HK-2 (cell line): ENCODE data around the gene CBR1.

Source experiments
- DNase-seq: peaks from one replicate; pipeline ENCODE4 v3.0.0-alpha.2; 2018; ENCODE audit not compliant: unreplicated experiment

CBR1 gene

GRCh38 chr21:36069713-36070583 is at the start of gene CBR1:
Gene CBR1 (plus strand): TSS chr21:36070024. CDS start chr21:36070116, 92 bp downstream.
- DNase-seq: peak; percentile 84

- DNase-seq: no peak
These were observed 48.5 kb upstream of the CBR1 start for GRCh38 chr21:36021251-36021837.

- no peak for DNase-seq
These were observed 47.3 kb upstream of the CBR1 start for GRCh38 chr21:36022427-36023091.

- DNase-seq: no peak
These were observed 46.7 kb upstream of the CBR1 start for GRCh38 chr21:36023092-36023480.

- no peak for DNase-seq
These were observed 45.0 kb upstream of the CBR1 start for GRCh38 chr21:36024782-36025181.

GRCh38 chr21:36027347-36027746 is 42.5 kb upstream of the CBR1 start:
- no peak for DNase-seq

- peak; percentile 62 for DNase-seq
These were observed 41.4 kb upstream of the CBR1 start for GRCh38 chr21:36028127-36029069.

- DNase-seq: no peak
These were observed 40.5 kb upstream of the CBR1 start for GRCh38 chr21:36029309-36029708.

- DNase-seq: no peak
These were observed 39.1 kb upstream of the CBR1 start for GRCh38 chr21:36030581-36031189.

GRCh38 chr21:36032647-36033406 is 37.0 kb upstream of the CBR1 start:
- no peak for DNase-seq

- no peak for DNase-seq
These were observed 35.5 kb upstream of the CBR1 start for GRCh38 chr21:36034211-36034913.

GRCh38 chr21:36035381-36035791 is 34.4 kb upstream of the CBR1 start:
- peak; percentile 16 for DNase-seq

GRCh38 chr21:36038701-36039497 is 30.9 kb upstream of the CBR1 start:
- no peak for DNase-seq

GRCh38 chr21:36039861-36040260 is 30.0 kb upstream of the CBR1 start:
- no peak for DNase-seq

- no peak for DNase-seq
These were observed 29.4 kb upstream of the CBR1 start for GRCh38 chr21:36040389-36040788.

- DNase-seq: no peak
These were observed 27.9 kb upstream of the CBR1 start for GRCh38 chr21:36041910-36042309.

- no peak for DNase-seq
These were observed 25.8 kb upstream of the CBR1 start for GRCh38 chr21:36044056-36044455.

- DNase-seq: no peak
These were observed 23.8 kb upstream of the CBR1 start for GRCh38 chr21:36045993-36046392.

- DNase-seq: no peak
These were observed 22.7 kb upstream of the CBR1 start for GRCh38 chr21:36047139-36047538.
